Measurements from ENCODE around the gene ADCY9.

DNA sequence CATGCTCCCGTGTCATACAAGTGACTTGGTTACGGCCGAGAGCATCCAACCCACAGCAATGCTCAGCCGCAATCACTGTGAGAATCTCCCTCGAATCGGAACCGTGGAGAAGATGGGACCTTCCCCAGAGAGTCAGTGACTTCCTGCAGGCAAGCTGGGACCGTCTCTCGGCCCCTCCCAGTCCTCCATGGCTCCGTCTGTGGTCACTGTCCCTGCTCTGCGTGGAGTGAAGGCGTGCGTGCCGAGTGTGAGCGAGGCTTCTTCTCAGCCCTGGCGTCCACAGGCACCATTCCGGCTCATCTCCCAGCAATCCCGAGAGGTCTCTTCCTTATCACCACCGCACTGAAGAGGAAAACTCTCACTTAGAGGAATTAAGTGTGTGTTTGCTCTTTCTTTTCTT is 113.1 kb downstream of the ADCY9 start:
- TF ChIP-seq, protein P1, sequence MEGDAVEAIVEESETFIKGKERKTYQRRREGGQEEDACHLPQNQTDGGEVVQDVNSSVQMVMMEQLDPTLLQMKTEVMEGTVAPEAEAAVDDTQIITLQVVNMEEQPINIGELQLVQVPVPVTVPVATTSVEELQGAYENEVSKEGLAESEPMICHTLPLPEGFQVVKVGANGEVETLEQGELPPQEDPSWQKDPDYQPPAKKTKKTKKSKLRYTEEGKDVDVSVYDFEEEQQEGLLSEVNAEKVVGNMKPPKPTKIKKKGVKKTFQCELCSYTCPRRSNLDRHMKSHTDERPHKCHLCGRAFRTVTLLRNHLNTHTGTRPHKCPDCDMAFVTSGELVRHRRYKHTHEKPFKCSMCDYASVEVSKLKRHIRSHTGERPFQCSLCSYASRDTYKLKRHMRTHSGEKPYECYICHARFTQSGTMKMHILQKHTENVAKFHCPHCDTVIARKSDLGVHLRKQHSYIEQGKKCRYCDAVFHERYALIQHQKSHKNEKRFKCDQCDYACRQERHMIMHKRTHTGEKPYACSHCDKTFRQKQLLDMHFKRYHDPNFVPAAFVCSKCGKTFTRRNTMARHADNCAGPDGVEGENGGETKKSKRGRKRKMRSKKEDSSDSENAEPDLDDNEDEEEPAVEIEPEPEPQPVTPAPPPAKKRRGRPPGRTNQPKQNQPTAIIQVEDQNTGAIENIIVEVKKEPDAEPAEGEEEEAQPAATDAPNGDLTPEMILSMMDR (IDR thresholded peaks at IDR 0.05) = no peak
- TF ChIP-seq POLR2A (IDR thresholded peaks at IDR 0.05) = no peak
